ENCODE measurements around the gene SMC5.
"Not testable (repeated sequence)": the region's sequence is repeated elsewhere in the genome, so short reads cannot be mapped to it uniquely, and the experiment has no call there.

Gene SMC5

DNA sequence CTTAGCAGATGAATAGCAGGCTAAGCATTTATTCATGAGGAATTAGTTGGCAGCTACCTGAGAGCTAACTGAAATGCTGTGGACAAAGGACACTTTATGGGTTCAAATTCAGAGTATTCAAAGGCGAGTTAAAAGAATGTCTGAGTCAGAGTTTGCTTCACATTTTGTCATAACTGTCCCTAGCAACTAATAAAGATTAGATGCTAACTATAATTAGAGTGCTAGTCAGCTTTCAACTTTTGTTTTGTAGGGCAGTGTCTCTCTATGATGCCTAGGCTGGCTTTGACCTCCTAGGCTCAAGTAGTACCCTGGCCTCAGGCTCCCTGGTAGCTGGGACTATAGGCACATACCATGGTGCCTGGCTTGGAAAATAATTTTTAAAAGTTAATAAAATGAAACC is 4.6 kb downstream of the SMC5 start:
- no peak for DNase-seq (ENCODE audit: low read depth in 2 of 2)

DNA sequence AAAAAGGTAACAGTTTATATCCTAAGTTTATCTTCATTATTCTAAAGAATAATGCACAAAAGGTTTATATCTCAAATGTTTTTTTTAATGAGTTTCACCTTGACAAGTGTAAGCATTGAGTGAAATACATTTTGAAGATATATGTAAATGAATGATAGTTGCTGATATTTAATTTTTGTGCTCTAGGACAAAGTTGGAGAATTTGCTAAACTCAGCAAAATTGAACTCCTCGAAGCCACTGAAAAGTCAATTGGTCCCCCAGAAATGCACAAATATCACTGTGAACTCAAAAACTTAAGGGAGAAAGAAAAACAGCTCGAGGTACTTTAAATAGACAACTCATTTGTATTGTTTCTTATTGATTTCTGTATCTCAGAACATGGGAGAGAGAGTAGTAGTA is 19.5 kb downstream of the SMC5 start:
- DNase-seq (ENCODE audit: low read depth in 2 of 2): no peak

DNA sequence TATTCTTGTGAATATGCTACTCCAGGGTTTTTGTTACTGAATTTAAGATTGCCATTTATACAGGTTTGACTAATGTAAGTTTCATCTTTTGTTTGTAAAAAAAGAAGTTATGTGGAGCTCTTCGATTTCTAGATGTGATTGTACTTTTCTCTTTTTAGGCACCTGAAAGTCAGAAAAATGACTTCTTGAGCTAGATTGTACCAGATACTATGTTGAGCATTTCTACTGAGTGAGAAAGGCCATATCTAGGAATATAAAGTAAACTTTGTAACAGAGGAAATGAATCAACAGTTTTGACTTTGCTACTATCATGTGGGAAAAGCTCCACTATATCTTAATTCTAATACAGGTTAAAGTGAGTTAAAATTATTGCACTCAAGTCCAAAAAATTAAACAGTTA is 25.1 kb downstream of the SMC5 start:
- DNase-seq (ENCODE audit: low read depth in 2 of 2): no peak

DNA sequence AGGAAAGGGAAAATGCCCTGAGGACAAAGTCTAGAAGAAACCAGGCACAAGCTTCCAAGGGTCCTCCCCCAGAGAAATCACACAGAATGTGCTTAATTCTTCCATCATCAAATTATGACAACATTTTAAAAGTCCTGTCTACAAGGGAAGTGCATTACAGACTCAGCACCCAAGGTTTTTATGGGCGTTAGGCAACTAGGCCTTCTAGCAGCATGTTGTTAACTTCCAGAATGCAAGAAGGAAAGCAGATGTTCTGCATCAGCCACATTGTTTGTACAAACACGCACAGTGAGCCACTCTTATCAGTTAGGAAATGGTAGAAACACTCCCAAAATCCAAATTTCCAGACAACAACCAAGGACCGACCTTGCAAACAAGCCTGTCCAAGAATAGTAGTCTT is 26.5 kb downstream of the SMC5 start:
- no peak for DNase-seq (ENCODE audit: low read depth in 2 of 2)

DNA sequence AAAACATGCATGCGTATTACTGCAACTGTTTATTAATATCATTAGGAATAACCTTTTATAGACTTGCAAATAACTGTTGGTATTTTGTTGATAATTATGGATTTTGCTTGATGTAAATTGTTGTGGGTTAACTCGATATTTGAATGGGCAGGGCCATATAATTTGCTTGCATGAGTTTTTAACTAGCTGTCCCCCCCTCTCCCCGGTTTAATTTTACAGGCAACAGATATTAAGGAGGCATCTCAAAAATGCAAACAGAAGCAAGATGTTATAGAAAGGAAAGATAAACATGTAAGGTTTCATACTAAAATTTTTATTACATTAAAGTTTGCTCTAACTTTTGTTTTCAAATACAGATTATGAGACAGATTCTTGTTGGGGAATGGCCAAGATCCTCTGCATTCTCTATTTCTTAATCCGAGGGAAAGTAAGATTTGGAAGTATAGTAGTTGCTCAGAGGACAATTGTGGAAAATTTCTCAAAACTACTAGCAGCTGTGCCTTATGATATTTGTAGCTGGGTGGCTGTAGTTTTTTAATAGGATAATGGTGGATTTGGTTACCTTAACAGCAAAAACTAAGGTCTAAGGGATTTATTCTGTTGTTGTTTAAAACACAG is 27.3 kb downstream of the SMC5 start:
- no peak for DNase-seq (ENCODE audit: low read depth in 2 of 2)

DNA sequence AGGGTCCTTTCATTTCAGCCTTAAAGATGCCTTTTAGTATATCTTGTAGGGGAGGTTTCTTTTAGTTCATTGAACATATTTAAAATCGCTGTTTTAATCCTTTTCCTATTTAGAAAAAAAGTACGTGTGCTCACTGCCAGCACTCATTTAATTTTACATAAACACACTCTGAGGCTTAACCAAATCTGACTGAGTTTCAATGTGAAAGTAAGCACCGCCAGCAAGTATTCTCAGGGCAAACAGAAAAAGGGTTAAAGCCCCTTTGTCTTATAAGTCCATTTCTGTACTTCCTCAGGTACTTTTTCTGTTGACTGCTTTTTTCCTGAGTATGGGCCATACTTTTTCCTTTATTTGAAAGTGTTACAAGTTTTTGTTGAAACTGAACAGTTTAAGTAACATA is 31.8 kb downstream of the SMC5 start:
- no peak for DNase-seq (ENCODE audit: low read depth in 2 of 2)

DNA sequence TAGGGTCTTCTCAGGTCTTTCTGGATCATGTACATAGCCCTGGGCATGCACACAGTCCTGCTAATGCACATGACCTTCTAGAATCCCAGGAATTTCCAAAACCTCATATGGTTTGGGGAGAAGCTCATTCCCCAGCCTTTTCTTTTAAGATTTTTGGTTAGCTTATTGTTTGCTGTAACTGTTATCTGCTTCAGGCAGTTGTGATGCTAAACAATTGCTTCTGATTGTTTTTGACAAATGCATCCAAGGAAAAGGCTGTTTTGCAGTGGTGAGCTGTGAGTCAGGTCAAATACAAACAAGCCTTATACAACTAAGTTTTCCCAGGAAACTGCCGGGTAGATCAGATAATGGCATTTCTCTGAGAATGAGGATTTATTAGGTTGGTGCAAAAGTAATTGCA is 32.7 kb downstream of the SMC5 start:
- no peak for DNase-seq (ENCODE audit: low read depth in 2 of 2)

DNA sequence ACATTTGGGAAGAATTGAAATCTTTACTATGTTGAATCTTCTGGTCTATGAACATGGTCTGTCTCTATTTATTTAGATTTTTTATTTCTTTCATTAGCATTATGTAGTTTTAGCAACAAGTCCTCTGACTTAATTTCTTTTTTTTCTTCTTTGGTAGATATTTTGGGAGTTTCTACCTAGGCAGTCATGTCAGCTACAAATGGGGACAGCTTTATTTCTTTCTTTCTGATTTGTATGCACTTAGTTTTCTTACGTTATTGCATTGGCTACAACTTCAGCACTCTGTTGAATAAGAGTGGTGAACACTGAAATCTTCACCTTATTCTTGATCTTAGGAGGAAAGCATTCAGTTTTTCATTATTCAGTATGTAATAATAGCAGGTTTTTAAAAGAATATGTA is 33.5 kb downstream of the SMC5 start:
- no peak for DNase-seq (ENCODE audit: low read depth in 2 of 2)

DNA sequence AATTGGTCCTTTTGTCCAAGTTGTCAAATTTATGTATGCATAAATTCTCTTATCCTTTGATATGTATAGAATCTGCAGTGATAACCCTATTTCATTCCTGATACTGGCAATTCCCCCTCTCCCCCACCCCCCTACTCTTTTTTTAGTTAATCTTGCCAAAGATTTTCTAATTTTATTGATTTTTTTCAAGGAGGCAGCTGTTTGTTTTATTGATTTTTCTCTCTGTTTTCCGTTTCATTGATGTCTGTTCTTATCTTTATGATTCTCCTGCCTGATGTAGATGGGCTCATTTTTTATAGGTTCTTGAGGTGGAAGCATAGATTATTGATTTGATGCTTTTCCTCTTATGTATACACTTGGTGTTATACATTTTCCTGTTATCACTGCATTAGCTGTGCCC is 34.4 kb downstream of the SMC5 start:
- no peak for DNase-seq (ENCODE audit: low read depth in 2 of 2)

DNA sequence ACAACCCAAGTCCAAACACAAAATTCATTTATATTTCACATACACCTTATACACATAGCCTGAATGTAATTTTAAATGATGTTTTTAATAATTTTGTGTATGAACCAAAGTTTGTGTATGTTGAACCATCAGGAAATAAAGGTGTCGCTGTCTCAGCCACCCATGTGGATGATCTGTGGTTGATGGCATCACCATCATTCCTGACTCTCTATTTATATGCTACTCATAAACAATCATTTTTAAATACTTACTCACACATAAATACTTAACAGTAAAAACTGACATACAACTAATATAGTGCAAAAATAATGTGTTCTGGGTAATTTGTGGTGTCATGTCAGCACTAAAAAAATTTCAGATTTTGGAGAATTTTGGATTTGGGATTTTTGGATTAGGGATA is 38.4 kb downstream of the SMC5 start:
- no peak for DNase-seq (ENCODE audit: low read depth in 2 of 2)

DNA sequence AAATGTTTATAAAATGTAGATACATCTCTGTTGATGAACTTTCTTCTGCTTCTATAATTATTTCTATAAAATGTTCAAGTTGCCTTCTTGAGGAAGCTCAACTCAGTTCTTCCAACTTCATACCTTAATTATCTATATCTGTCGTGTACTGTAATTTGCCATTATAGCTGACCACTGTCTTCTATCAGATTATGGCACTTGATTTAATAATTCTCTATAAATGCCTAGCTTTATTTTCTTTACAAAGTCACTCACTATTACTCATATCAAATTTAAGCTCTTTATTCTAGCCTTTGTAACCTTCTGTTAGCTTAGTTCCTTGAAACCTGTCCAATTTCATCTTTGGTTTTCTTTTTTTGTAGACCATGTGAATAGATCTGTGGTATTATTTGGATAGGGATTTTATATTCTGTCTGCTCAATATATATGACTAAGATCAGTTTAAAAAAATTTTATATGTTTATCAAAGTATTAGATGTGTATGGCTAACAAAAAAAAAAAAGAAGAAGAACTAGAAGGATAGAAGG is 39.5 kb downstream of the SMC5 start:
- DNase-seq (ENCODE audit: low read depth in 2 of 2): no peak

DNA sequence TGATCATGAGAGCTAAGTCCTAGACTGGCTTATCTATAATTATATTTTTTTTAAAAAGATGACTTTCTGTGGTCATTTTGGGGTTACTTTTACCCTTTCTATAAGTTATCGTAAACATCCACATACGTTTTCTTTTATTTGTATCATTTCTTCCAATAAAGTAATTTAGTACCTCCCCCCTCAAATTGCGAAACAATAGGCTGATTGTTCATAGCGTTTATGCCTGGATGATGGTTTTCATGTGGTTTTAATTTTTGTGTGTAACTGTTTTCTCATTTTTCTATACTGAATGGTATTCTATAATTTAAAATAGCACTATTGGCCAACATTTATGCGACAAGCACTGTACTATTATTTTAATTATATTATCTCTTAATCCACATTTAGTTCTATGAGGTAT is 44.5 kb downstream of the SMC5 start:
- DNase-seq (ENCODE audit: low read depth in 2 of 2): no peak

DNA sequence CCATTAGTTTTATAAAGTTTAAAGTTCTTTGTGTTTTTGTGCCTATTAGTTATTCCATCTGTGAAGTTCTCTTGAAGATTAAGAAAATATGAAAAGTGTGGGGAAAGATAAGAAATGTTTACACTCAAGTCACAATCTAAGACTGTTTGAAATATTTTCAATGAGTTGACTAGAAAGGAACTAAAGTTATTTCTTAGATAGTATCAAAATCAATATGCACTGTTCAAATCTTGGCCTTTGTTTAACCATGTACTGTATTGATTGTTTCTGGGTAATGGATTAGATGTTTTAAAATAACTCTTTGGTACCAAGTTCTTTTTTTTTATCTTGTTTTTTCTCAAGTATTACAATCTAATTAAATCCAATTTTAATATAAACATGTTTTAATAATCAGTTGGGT is 46.0 kb downstream of the SMC5 start:
- DNase-seq (ENCODE audit: low read depth in 2 of 2): no peak

DNA sequence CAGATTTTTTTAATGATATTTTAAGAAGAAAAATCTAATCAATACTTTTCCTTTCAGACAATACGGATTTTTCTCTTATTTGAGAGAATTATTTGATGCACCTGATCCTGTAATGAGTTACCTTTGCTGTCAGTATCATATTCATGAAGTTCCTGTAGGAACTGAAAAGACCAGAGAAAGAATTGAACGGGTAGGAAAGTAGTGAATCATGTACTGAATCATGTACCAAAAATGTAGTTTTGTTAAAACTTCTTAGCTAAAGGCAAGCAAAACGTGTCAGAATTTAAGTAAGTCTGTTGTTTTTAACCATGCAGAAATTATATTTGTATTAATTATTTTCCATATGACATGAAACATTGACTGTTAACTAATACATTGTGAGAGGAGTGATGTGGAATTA is 56.6 kb downstream of the SMC5 start:
- no peak for DNase-seq (ENCODE audit: low read depth in 2 of 2)

DNA sequence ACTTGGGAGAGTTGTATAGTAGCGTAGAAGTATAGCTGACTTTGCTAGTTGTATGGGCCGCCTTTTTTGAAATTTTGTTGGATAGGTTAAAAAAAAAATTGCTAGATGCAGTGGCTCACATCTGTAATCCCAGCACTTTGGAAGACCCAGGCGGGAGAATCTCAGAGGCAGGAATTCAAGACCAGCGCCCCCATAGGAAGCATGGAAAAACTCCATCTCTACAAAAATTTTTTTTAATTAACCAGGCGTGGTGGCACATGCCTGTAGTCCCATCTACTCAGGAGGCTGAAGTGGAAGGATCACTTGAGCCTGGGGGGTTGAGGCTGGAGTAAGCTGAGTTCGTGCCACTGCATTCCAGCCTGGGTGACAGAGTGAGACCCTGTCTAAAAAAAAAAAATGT is 59.2 kb downstream of the SMC5 start:
- no peak for DNase-seq (ENCODE audit: low read depth in 2 of 2)

DNA sequence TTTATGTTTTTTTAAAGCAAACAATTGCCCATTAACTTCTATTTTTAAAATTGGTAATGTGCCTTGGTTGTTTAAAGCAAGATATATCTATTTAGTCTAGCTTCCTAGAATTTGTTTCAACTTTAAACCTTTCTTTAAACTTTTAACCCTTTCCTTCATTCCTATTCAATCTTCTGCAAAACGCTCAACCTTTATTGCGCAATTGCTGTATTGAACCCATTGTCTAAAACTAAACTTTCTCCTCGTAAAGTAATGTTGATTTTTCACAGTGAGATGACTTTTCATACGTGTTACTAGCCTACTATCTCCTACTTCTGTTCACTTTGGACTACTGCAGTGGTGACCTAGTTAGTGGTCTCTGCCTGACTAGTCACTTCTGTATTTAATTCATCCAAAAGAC is 63.3 kb downstream of the SMC5 start:
- no peak for DNase-seq (ENCODE audit: low read depth in 2 of 2)

DNA sequence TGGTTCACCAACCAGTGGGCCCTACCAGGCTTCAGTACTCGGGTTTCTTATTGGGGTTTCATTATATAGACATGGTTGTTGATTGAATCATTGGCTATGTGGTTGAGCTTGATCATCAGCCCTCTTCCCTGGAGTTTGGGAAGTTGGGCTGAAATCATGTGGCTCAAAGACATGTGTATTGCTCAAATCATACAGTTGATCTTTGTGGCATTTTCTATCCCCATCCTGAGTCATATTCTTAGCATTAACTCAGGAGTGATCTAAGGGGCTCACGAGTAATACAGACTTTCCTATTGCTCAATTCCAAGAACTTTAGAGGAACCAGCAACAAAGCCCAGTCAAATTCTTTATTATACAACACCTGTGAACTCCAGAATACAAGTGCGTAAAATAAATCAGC is 66.2 kb downstream of the SMC5 start:
- DNase-seq (ENCODE audit: low read depth in 2 of 2): no peak

DNA sequence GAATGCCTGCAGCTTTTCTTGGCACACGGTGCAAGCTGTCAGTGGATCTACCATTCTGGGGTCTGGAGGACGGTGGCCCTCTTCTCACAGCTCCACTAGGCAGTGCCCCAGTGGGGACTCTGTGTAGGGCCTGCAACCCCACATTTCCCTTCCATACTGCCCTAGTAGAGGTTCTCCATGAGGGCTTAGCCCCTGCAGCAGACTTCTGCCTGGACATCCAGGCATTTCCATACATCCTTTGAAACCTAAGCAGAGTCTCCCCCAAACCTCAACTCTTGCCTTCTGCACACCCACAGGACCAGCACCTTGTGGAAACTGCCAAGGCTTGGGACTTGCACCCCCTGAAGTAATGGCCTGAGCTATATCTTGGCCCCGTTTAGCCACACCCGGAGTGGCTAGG is 69.8 kb downstream of the SMC5 start:
- not testable (repeated sequence) for DNase-seq (ENCODE audit: low read depth in 2 of 2)

DNA sequence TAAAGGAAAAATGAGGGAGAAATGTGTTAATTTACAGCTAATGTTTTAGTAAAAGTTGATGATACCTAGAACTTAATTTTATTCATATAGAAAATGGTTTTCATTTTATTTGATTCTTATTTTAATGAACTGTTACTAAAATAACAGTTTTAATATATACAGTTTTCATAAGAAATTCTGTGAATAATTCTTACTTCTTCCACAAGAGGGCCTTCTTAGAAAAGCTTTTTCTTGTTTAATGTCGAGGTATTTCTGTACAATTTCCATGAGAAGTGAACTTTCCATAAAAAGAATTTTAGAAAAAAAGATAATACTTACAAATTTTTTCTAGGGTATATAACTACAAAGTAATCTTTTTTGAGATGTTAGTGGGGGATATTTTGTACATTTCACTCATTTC is 81.8 kb downstream of the SMC5 start:
- DNase-seq (ENCODE audit: low read depth in 2 of 2): no peak

DNA sequence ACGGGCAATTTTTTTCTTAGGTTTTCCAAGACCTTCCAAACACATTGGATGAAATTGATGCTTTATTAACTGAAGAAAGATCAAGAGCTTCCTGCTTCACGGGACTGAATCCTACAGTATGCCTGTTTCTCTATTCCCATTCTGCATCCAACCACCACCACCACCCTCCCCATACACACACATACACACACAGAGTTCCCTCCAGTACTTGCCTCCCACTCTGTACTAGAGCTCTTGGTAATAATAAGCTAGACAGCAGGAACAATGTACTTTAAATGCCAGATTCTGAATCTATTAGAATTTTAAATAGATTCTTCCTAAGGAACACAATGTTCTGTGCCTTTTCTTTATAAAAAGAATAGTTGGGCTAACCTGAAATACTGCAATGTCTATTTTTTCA is 88.3 kb downstream of the SMC5 start:
- DNase-seq (ENCODE audit: low read depth in 2 of 2): no peak

DNA sequence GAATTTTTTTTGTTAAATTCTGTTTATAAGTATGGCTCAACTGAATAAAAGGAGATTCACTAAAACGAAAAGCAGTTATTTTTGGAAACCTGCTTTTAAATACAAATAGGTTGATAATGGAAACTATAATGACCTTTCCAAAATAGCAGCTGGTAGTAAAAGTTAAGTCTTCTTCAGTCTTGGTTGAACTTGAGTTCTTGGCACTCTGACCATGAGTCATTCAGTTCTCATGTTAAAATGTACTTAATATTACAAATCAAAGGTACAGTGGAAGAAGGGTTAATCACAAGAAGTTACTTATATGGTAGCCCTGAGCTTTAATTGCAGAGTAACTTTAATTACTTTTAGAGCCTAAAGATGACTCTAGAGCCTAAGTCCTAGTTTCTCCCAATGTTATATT is 93.6 kb downstream of the SMC5 start:
- no peak for DNase-seq (ENCODE audit: low read depth in 2 of 2)

DNA sequence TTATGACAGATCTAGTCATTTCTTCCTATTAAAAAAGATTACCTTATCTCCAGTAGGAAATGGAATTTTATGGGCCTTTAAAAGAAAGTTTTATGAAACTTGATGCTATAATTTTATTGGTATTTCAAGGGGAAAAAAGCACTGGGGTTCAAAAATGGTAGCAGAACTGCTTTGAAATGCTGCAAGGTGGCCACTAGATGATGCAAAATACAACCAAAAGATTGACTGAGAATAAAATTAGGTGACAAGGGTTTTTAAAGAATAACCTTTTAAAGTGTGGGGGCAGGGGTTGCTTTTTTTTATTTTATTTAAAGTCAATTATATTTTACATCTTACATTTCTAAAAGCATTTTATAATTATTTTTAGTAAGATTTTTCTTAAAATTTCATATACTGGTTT is 94.0 kb downstream of the SMC5 start:
- no peak for DNase-seq (ENCODE audit: low read depth in 2 of 2)

DNA sequence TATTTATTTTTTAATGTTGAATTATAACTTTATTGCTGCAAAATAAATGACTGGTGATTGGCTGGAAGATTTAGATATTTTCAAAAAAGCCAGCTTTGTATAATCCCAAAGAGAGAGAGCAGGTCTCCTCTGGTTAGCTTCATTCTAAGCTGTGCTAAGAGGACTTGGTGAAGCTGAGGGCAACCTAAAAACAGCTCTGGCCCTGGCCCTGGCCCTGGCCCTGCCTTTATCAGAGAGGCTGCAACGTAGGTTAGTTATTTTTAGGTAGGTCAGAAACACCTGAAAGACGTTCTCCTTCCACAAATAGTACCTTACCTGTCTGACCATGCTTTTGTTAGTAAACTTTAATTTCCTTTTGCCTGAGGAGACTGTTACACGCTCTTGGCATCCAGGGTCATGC is 97.0 kb downstream of the SMC5 start:
- no peak for DNase-seq (ENCODE audit: low read depth in 2 of 2)

DNA sequence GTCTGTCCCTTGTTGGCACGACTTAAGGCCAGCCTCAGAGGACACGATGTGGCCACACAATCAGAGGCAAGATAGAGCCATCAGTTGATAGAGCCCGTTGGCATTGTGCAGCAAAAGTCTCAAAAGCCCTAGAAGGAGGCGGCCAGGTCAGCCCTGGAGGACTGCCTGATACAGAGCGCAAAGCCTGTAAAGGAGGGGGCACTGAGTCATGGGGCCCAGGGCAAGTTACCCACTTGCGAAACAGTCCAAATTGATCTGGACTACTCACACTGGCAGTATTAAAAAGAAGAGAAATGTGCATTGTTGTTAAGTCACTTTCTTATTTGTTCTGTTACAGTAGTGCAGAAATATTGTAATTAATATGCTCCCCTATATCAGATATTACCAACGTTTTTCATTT is 104.2 kb downstream of the SMC5 start:
- no peak for DNase-seq (ENCODE audit: low read depth in 2 of 2)

DNA sequence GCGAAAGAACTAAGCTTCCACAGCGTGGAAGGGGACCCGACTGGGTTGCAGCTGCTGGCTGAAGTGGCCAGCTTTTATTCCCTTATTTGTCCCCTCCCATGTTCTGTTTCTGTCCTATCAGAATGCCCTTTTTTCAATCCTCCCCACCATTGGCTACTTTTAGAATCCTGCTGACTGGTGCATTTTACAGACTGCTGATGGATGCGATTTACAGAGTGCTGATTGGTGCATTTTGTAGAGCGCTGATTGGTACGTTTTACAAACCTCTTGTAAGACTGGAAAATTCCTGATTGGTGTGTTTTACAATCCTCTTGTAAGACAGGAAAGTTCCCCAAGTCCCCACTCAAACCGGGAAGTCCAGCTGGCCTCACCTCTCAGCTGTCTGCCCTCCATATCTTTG is 105.0 kb downstream of the SMC5 start:
- no peak for DNase-seq (ENCODE audit: low read depth in 2 of 2)
